ENCODE results near the gene LRRC4C.

Gene LRRC4C

DNA sequence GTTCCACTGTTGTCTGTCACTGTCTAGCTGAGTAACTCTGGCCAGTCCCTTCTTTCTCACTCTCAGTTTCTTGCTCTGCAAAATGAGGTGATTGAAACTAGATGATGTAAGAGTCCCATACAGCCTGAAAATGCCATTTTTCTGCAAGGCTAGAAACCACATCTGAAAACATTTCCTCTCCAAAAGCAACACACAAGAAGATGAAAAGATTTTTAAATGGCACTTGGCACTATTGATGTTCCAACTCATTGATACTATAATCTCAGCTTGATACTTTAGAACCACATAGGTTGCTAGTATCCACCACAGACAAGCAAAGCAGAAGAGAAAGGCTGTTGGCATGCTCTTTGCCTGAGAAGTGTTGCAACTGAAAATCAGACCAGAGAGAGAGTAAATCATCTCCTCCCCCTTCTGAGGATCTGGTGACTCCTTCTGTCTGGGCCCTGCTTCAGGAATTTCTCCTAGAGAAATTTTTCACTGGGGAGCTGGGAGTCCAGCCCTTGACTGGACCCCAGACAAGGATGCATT, 1217.9 kb downstream of the LRRC4C start:
- H3K27ac ChIP-seq: no peak overlapping the region
- TF ChIP-seq, protein P1, sequence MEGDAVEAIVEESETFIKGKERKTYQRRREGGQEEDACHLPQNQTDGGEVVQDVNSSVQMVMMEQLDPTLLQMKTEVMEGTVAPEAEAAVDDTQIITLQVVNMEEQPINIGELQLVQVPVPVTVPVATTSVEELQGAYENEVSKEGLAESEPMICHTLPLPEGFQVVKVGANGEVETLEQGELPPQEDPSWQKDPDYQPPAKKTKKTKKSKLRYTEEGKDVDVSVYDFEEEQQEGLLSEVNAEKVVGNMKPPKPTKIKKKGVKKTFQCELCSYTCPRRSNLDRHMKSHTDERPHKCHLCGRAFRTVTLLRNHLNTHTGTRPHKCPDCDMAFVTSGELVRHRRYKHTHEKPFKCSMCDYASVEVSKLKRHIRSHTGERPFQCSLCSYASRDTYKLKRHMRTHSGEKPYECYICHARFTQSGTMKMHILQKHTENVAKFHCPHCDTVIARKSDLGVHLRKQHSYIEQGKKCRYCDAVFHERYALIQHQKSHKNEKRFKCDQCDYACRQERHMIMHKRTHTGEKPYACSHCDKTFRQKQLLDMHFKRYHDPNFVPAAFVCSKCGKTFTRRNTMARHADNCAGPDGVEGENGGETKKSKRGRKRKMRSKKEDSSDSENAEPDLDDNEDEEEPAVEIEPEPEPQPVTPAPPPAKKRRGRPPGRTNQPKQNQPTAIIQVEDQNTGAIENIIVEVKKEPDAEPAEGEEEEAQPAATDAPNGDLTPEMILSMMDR (IDR thresholded peaks at IDR 0.05): no peak

- no peak overlapping the region for H3K27ac ChIP-seq
- TF ChIP-seq, protein P1 (IDR thresholded peaks at IDR 0.05): no peak
- TF ChIP-seq ZFX (IDR thresholded peaks at IDR 0.05; ENCODE audit: borderline replicate concordance): no peak
Observed at GRCh38 chr11:40240284-40240683, 1219.2 kb downstream of the LRRC4C start.

DNA sequence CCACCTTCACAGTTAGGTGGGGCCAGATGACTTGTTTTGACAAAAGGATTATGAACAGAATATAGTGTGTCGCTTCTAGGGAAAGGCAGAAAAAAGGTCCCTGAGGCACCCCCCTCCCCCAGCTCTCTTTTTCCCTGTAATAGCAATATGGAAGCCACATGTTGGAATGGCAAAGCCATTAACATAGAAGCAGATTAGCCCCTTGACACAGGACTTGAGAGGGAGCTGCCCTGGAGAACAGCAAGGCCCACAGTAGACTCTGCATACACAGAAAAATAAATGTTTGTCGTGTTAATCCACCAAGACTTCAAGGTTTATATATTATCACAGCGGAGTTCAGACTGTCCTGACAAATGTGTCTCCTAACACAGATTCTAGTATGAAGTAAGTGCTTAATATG, 1222.9 kb downstream of the LRRC4C start:
- H3K27ac ChIP-seq: no peak overlapping the region
- TF ChIP-seq, protein P1 (IDR thresholded peaks at IDR 0.05): no peak
- no peak for TF ChIP-seq ZFX (IDR thresholded peaks at IDR 0.05; ENCODE audit: borderline replicate concordance)

GRCh38 chr11:40235841-40236240, 1223.6 kb downstream of the LRRC4C start:
- TF ChIP-seq ZFX (IDR thresholded peaks at IDR 0.05; ENCODE audit: borderline replicate concordance): no peak
- TF ChIP-seq, protein P1 (IDR thresholded peaks at IDR 0.05): no peak
- no peak overlapping the region for H3K27ac ChIP-seq

GRCh38 chr11:40230821-40231220, 1228.6 kb downstream of the LRRC4C start:
- H3K27ac ChIP-seq: no peak overlapping the region
- TF ChIP-seq ZFX (IDR thresholded peaks at IDR 0.05; ENCODE audit: borderline replicate concordance): no peak
- TF ChIP-seq, protein P1 (IDR thresholded peaks at IDR 0.05): no peak

- H3K27ac ChIP-seq: peak overlapping the region; percentile 34
- no peak for TF ChIP-seq ZFX (IDR thresholded peaks at IDR 0.05; ENCODE audit: borderline replicate concordance)
- TF ChIP-seq, protein P1 (IDR thresholded peaks at IDR 0.05): no peak
Observed at GRCh38 chr11:40228662-40229061, 1230.8 kb downstream of the LRRC4C start.

- TF ChIP-seq, protein P1 (IDR thresholded peaks at IDR 0.05): no peak
- no peak for TF ChIP-seq ZFX (IDR thresholded peaks at IDR 0.05; ENCODE audit: borderline replicate concordance)
- H3K27ac ChIP-seq: no peak overlapping the region
Observed at GRCh38 chr11:40227730-40228129, 1231.7 kb downstream of the LRRC4C start.

Data from 22Rv1 (cell line).